ENCODE results near the gene EMILIN3.

The EMILIN3 gene

GRCh38 chr20:41361757-41362747, 4.6 kb downstream of the EMILIN3 start:
- no peak for DNase-seq

- DNase-seq: no peak
Measured at GRCh38 chr20:41360831-41361756, 5.5 kb downstream of the EMILIN3 start.

GRCh38 chr20:41359541-41360011, 7.0 kb downstream of the EMILIN3 start:
- DNase-seq: no peak

GRCh38 chr20:41358717-41359116, 7.9 kb downstream of the EMILIN3 start:
- DNase-seq: no peak

- DNase-seq: no peak
Measured at GRCh38 chr20:41358230-41358629, 8.4 kb downstream of the EMILIN3 start.

- no peak for DNase-seq
Measured at GRCh38 chr20:41357424-41358163, 9.0 kb downstream of the EMILIN3 start.

- DNase-seq: no peak
Measured at GRCh38 chr20:41356951-41357350, 9.7 kb downstream of the EMILIN3 start.

- DNase-seq: no peak
Measured at GRCh38 chr20:41355598-41356203, 10.9 kb downstream of the EMILIN3 start.

GRCh38 chr20:41355192-41355591, 11.4 kb downstream of the EMILIN3 start:
- DNase-seq: no peak

GRCh38 chr20:41353530-41353929, 13.1 kb downstream of the EMILIN3 start:
- DNase-seq: no peak

- no peak for DNase-seq
Measured at GRCh38 chr20:41352666-41353065, 14.0 kb downstream of the EMILIN3 start.

- no peak for DNase-seq
Measured at GRCh38 chr20:41352106-41352505, 14.5 kb downstream of the EMILIN3 start.

GRCh38 chr20:41350408-41350962, 16.1 kb downstream of the EMILIN3 start:
- DNase-seq: peak; percentile 35

- no peak for DNase-seq
Measured at GRCh38 chr20:41349943-41350342, 16.7 kb downstream of the EMILIN3 start.

GRCh38 chr20:41349266-41349665, 17.4 kb downstream of the EMILIN3 start:
- no peak for DNase-seq

- no peak for DNase-seq
Measured at GRCh38 chr20:41348430-41349172, 18.0 kb downstream of the EMILIN3 start.

- no peak for DNase-seq
Measured at GRCh38 chr20:41347523-41348429, 18.8 kb downstream of the EMILIN3 start.

GRCh38 chr20:41345729-41346067, 20.9 kb downstream of the EMILIN3 start:
- no peak for DNase-seq

GRCh38 chr20:41344938-41345728, 21.5 kb downstream of the EMILIN3 start:
- DNase-seq: no peak
